Parathyroid adenoma (tissue), 2 donors: ENCODE results near the gene MRTFB.

Experiments used
- H2AFZ ChIP-seq: fragments of 300-600 bp; sonication (generic); one replicate; pipeline ENCODE4 v1.7.0; 2017; ENCODE audit warnings: antibody characterized with exemption, mild to moderate bottlenecking
- H3K27ac ChIP-seq: fragments of 300-600 bp; sonication (generic); one replicate; pipeline ENCODE4 v1.7.0; 2017
- H3K27me3 ChIP-seq: fragments of 300-600 bp; sonication (generic); one replicate; pipeline ENCODE4 v1.7.0; 2017; ENCODE audit warnings: low read length; ENCODE audit not compliant: control insufficient read depth, insufficient read depth
- H3K36me3 ChIP-seq: fragments of 300-600 bp; sonication (generic); one replicate; pipeline ENCODE4 v1.7.0; 2017; ENCODE audit warnings: low read length; ENCODE audit not compliant: control insufficient read depth, insufficient read depth
- H3K4me1 ChIP-seq: fragments of 300-600 bp; sonication (generic); one replicate; pipeline ENCODE4 v1.7.0; 2017; ENCODE audit warnings: control low read depth
- H3K4me2 ChIP-seq: fragments of 300-600 bp; sonication (generic); one replicate; pipeline ENCODE4 v1.7.0; 2017; ENCODE audit warnings: low read length
- H3K4me3 ChIP-seq: fragments of 300-600 bp; sonication (generic); one replicate; pipeline ENCODE4 v1.7.0; 2017; ENCODE audit warnings: low read depth, low read length
- H3K79me2 ChIP-seq: fragments of 300-600 bp; sonication (generic); one replicate; pipeline ENCODE4 v1.7.0; 2017; ENCODE audit warnings: control low read depth
- H3K9ac ChIP-seq: fragments of 300-600 bp; sonication (generic); one replicate; pipeline ENCODE4 v1.7.0; 2017; ENCODE audit warnings: mild to moderate bottlenecking
- H3K9me3 ChIP-seq: fragments of 300-600 bp; sonication (generic); one replicate; pipeline ENCODE4 v1.7.0; 2017; ENCODE audit warnings: low read length; ENCODE audit not compliant: control insufficient read depth
- TF ChIP-seq, protein P1 (sequence below): fragments of 300-600 bp; sonication (generic); IDR thresholded peaks from one replicate; pipeline ENCODE4 v1.7.0; 2017; ENCODE audit warnings: antibody characterized with exemption, mild to moderate bottlenecking
- donor health status: primary hyperparathyroidism.

Gene MRTFB

DNA sequence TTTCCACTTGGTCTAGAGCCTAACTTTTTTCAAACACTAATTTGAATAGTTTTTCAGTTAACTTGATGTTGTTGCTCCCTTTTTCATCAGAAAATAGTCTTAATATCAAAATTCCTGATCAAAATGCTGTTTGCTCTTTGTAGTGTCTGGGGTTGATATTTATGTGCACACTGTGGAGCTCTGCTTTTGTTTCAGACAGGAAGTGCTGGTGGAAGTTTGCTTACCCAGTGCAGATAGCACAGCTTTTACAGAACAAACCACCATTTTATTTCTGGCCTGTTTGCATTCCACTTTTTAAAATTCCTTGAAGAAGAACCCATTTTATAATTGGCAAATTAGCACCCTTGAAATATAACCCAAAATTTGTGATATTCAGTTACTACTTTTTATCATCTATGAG, 125.4 kb downstream of the MRTFB start:
- Histone ChIP-seq H3K9ac (no peak overlapping the region), H3K4me3 (no peak overlapping the region), H2AFZ (no peak overlapping the region), H3K4me2 (no peak overlapping the region), H3K27ac (no peak overlapping the region), H3K27me3 (no peaks in the 10 kb centered on the region), H3K4me1 (no peaks in the 10 kb centered on the region), H3K36me3 (no peaks in the 10 kb centered on the region), H3K9me3 (no peaks in the 10 kb centered on the region), H3K79me2 (peaks cover 2% of the 10 kb centered on the region)
- TF ChIP-seq, protein P1, sequence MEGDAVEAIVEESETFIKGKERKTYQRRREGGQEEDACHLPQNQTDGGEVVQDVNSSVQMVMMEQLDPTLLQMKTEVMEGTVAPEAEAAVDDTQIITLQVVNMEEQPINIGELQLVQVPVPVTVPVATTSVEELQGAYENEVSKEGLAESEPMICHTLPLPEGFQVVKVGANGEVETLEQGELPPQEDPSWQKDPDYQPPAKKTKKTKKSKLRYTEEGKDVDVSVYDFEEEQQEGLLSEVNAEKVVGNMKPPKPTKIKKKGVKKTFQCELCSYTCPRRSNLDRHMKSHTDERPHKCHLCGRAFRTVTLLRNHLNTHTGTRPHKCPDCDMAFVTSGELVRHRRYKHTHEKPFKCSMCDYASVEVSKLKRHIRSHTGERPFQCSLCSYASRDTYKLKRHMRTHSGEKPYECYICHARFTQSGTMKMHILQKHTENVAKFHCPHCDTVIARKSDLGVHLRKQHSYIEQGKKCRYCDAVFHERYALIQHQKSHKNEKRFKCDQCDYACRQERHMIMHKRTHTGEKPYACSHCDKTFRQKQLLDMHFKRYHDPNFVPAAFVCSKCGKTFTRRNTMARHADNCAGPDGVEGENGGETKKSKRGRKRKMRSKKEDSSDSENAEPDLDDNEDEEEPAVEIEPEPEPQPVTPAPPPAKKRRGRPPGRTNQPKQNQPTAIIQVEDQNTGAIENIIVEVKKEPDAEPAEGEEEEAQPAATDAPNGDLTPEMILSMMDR = no peak

DNA sequence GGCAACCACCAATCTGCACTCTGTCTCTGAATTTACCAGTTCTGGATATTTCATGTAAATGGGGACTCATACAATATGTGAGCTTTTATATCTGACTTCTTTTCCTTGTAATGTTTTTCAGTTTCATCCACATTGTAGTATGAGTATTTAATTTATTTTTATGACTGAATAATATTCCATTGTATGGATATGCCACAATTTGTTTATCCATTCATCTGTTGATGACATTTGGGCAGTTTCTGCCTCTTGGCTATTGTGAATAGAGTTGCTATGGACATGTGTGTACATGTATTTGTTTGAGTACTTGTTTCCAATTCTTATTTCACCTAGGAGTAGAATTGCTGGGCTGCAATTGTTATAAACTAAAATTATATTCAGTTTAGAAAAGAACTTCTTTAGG, 126.9 kb downstream of the MRTFB start:
- Histone ChIP-seq H3K36me3 (no peaks in the 10 kb centered on the region), H3K4me1 (no peaks in the 10 kb centered on the region)

DNA sequence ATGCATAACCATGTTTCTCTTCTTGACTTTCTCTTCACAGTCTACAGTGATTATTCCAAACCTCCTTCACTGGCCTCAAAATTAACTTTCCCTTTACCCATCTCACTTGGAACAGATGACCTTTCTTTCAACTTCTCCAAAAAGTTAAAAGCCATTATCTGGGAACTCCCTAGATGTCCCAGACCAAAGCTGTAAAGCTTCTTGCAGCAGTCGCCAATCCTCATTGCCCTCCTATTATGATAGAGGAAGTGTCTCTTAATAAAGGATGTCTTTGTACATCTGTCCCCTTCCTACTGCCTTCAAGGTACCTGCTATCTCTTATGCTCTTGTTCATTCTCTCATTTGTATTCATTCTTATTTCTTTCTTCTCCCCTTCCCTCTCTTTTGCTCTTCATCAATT, 127.5 kb downstream of the MRTFB start:
- Histone ChIP-seq H3K27ac (no peak overlapping the region), H3K9ac (no peak overlapping the region), H3K4me2 (no peak overlapping the region), H3K4me3 (no peak overlapping the region), H2AFZ (no peak overlapping the region), H3K9me3 (no peaks in the 10 kb centered on the region), H3K27me3 (no peaks in the 10 kb centered on the region), H3K79me2 (peaks cover 5% of the 10 kb centered on the region), H3K4me1 (no peaks in the 10 kb centered on the region), H3K36me3 (no peaks in the 10 kb centered on the region)
- TF ChIP-seq, protein P1 = no peak

More for the DNA sequence above, 126.9 kb downstream of the MRTFB start:
- Histone ChIP-seq H2AFZ (no peak overlapping the region), H3K9ac (no peak overlapping the region), H3K27ac (no peak overlapping the region), H3K4me2 (no peak overlapping the region), H3K79me2 (peaks cover 2% of the 10 kb centered on the region), H3K9me3 (no peaks in the 10 kb centered on the region), H3K4me3 (no peak overlapping the region), H3K27me3 (no peaks in the 10 kb centered on the region)
- TF ChIP-seq, protein P1 = no peak

DNA sequence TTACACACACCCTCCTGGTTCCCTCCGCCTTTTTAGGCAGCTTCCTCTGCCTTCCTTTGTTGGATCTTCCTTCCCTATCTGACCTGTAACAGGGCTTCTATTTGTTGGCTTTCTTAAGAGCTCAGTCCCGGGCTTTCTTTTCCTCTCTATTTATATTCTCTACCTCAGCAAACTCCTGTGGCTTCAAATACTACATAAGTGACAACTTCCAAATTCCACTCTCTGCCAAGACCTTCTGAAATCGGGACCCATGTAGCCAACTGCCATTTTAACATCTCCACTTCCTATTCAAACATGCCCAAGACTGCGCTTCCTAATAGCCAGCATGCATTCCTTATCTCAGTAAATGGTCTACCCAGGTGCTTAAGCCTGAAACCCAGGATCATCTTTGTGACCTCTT, 128.1 kb downstream of the MRTFB start:
- TF ChIP-seq, protein P1 = no peak
- no peak overlapping the region for H3K4me2 ChIP-seq
- H3K9ac ChIP-seq = no peak overlapping the region
- H3K4me3 ChIP-seq = no peak overlapping the region
- no peaks in the 10 kb centered on the region for H3K9me3 ChIP-seq
- H3K4me1 ChIP-seq = no peaks in the 10 kb centered on the region
- no peaks in the 10 kb centered on the region for H3K27me3 ChIP-seq
- no peak overlapping the region for H2AFZ ChIP-seq
- no peak overlapping the region for H3K27ac ChIP-seq
- H3K79me2 ChIP-seq = peaks cover 5% of the 10 kb centered on the region
- H3K36me3 ChIP-seq = no peaks in the 10 kb centered on the region

DNA sequence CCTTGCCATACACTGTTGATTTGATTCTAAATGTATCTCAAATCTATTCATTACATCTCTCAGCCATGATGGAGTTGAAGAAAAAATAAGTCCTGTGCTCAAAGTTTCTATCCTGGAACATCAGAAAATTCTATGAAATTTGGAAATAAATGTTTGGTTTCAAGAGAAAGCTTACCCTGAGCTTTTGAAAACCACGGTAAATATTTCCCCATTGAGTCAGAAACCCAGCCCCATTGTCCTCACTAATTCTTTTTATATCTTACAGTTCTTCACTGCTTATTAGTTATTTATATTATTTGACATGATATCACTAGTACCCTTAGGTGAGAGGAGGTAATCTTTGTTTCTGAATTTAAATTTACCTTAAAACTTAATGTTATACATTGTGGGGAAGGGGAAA, 128.5 kb downstream of the MRTFB start:
- Histone ChIP-seq H3K4me1 (no peaks in the 10 kb centered on the region), H3K79me2 (peaks cover 5% of the 10 kb centered on the region), H3K9me3 (no peaks in the 10 kb centered on the region), H3K27me3 (no peaks in the 10 kb centered on the region), H3K4me3 (no peak overlapping the region), H2AFZ (no peak overlapping the region), H3K4me2 (no peak overlapping the region), H3K9ac (no peak overlapping the region), H3K27ac (no peak overlapping the region), H3K36me3 (no peaks in the 10 kb centered on the region)
- TF ChIP-seq, protein P1 = no peak
